Measurements from ENCODE around the gene ARMC2. TPM values are rescaled to one million over a fixed set of nuclear protein-coding genes. Genes with fewer than 3 reads are reported as not detected.

The ARMC2 gene
- total RNA-seq, 6 experiments from 2014 or later, result 1.8 to 3.6 (median 2.7) TPM

GRCh38 chr6:108945681-108946159 is 97.5 kb downstream of the ARMC2 start:
- Mint-ChIP-seq H3K27ac (peak overlapping the region; percentile 99), H3K4me1 (ENCODE audit: low read depth) (peaks cover 56% of the 10 kb centered on the region)
- DNase-seq, result peak; percentile 25

GRCh38 chr6:108946695-108947094 is 98.5 kb downstream of the ARMC2 start:
- Mint-ChIP-seq H3K27me3 (ENCODE audit: insufficient read depth) (no peaks in the 10 kb centered on the region; the same call in 1 of the 2 replicates), H3K27ac (peak overlapping the region; percentile 99), H3K36me3 (ENCODE audit: low read depth) (no peaks in the 10 kb centered on the region), H3K9me3 (no peaks in the 10 kb centered on the region), H3K4me3 (peak overlapping the region; percentile 87), H3K4me1 (ENCODE audit: low read depth) (peaks cover 51% of the 10 kb centered on the region)
- DNase-seq, result peak; percentile 5
- no peak for TF ChIP-seq CTCF (IDR thresholded peaks at IDR 0.05)

More at GRCh38 chr6:108945681-108946159, 97.5 kb downstream of the ARMC2 start:
- H3K4me3 Mint-ChIP-seq, result peak overlapping the region; percentile 87
- no peaks in the 10 kb centered on the region for H3K9me3 Mint-ChIP-seq
- H3K27me3 Mint-ChIP-seq (ENCODE audit: insufficient read depth), result peaks cover 1% of the 10 kb centered on the region; the same call in 1 of the 2 replicates
- no peak for TF ChIP-seq CTCF (IDR thresholded peaks at IDR 0.05)
- no peaks in the 10 kb centered on the region for H3K36me3 Mint-ChIP-seq (ENCODE audit: low read depth)

GRCh38 chr6:108947114-108947854 is 99.1 kb downstream of the ARMC2 start:
- Mint-ChIP-seq H3K27me3 (ENCODE audit: insufficient read depth) (no peaks in the 10 kb centered on the region; the same call in 1 of the 2 replicates), H3K4me1 (ENCODE audit: low read depth) (peaks cover 48% of the 10 kb centered on the region), H3K27ac (peak overlapping the region; percentile 99), H3K9me3 (no peaks in the 10 kb centered on the region), H3K36me3 (ENCODE audit: low read depth) (no peaks in the 10 kb centered on the region), H3K4me3 (peak overlapping the region; percentile 87)
- no peak for TF ChIP-seq CTCF (IDR thresholded peaks at IDR 0.05)
- peak; percentile 90 for DNase-seq

GRCh38 chr6:108948181-108948661 is 100.0 kb downstream of the ARMC2 start:
- Mint-ChIP-seq H3K36me3 (ENCODE audit: low read depth) (no peaks in the 10 kb centered on the region), H3K27ac (peak overlapping the region; percentile 59; the same call in 1 of the 2 replicates), H3K4me3 (no peak overlapping the region), H3K9me3 (no peaks in the 10 kb centered on the region), H3K4me1 (ENCODE audit: low read depth) (peaks cover 48% of the 10 kb centered on the region), H3K27me3 (ENCODE audit: insufficient read depth) (no peaks in the 10 kb centered on the region; the same call in 1 of the 2 replicates)
- no peak for TF ChIP-seq CTCF (IDR thresholded peaks at IDR 0.05)
- no peak for DNase-seq

GRCh38 chr6:108951351-108951953 is 103.2 kb downstream of the ARMC2 start:
- no peak for DNase-seq
- H3K4me1 Mint-ChIP-seq (ENCODE audit: low read depth), result peaks cover 24% of the 10 kb centered on the region
- H3K27ac Mint-ChIP-seq, result no peak overlapping the region
- no peak overlapping the region for H3K4me3 Mint-ChIP-seq
- H3K9me3 Mint-ChIP-seq, result no peaks in the 10 kb centered on the region
- H3K27me3 Mint-ChIP-seq (ENCODE audit: insufficient read depth), result peaks cover 2% of the 10 kb centered on the region; the same call in 1 of the 2 replicates
- H3K36me3 Mint-ChIP-seq (ENCODE audit: low read depth), result no peaks in the 10 kb centered on the region
- no peak for TF ChIP-seq CTCF (IDR thresholded peaks at IDR 0.05)

All from HFFc6 (cell line).